H1 (cell line): ENCODE measurements around the gene CDH22. TPM values are rescaled to one million over a fixed set of nuclear protein-coding genes. Genes with fewer than 3 reads are reported as not detected.

Experiments used
- ASH2L ChIP-seq: fragments of 200-600, 300-600 bp; sonication (generic); IDR thresholded peaks from one replicate; pipeline ENCODE4 v1.7.1; 2017; ENCODE audit warnings: low read length
- CBX5 ChIP-seq: fragments of 300-800, 300-1000 bp; sonication (generic); IDR thresholded peaks from 2 replicates; pipeline ENCODE4 v1.7.1; 2016; ENCODE audit warnings: antibody characterized with exemption, low read length, low read depth
- CHD7 ChIP-seq: fragments of 300-600 bp; sonication (generic); IDR thresholded peaks from 2 replicates; pipeline ENCODE4 v1.7.1; 2012; ENCODE audit warnings: low read length, moderate library complexity, mild to moderate bottlenecking, inconsistent platforms; ENCODE audit not compliant: insufficient replicate concordance
- EZH2 ChIP-seq: fragments of 200-600 bp; sonication (generic); IDR thresholded peaks from 2 replicates; pipeline ENCODE4 v1.7.1; 2012; ENCODE audit warnings: low read depth, mild to moderate bottlenecking, moderate library complexity, low read length, inconsistent platforms; ENCODE audit not compliant: severe bottlenecking
- KDM5A ChIP-seq: fragments of 200-600 bp; IDR thresholded peaks from 2 replicates; pipeline ENCODE4 v1.7.1; 2012; ENCODE audit warnings: mild to moderate bottlenecking, low read length, inconsistent platforms, mixed read lengths
- MAFK ChIP-seq: IDR thresholded peaks from 2 replicates; pipeline ENCODE4 v1.6.1; 2012; ENCODE audit warnings: low read depth, mild to moderate bottlenecking, improper control_type of control experiment, low read length
- MAX ChIP-seq: IDR thresholded peaks from 2 replicates; pipeline ENCODE4 v1.6.1; 2012; ENCODE audit warnings: inconsistent platforms
- PHF8 ChIP-seq: fragments of 200-600 bp; sonication (generic); conservative IDR thresholded peaks from 2 replicates; pipeline ENCODE4 v1.7.1; 2012; ENCODE audit warnings: low read depth, mild to moderate bottlenecking, inconsistent platforms, low read length, moderate library complexity
- SP2 ChIP-seq: IDR thresholded peaks from 2 replicates; pipeline ENCODE4 v1.6.1; 2012; ENCODE audit warnings: mild to moderate bottlenecking, low read length, inconsistent platforms
- TAF7 ChIP-seq: optimal IDR thresholded peaks from 2 replicates; pipeline ENCODE3; 2011; ENCODE audit warnings: low read depth, mild to moderate bottlenecking, inconsistent platforms, low read length, moderate library complexity, borderline replicate concordance
- polyA plus RNA-seq, 7 experiments: library from polyadenylated mRNA; depleted of rRNA in 3 of 7; stranded (reverse) in 5 of 7; unstranded in 2 of 7; fragments of >200 nt in 5 of 7; fragments of 200-250 nt in 2 of 7; gene quantifications; 1 replicate in 5 of 7; 2 replicates in 1 of 7; 4 replicates in 1 of 7; pipeline versions ENCODE4 v1.2.1 to v1.2.3, GENCODE V29; 2011 to 2013; ENCODE audit warnings: missing spikeins in 2 of 7, mixed read lengths in 2 of 7
- total RNA-seq: library from RNA; stranded (reverse); fragmentation: NEBNext Ultra II Directional; extraction: Animal tissue kit (Norgen Biotek cat#: 25700); gene quantifications from 2 replicates; pipeline ENCODE4 v1.2.1, GENCODE V29; 2021

The CDH22 gene
- total and polyA plus RNA-seq, 2 of the 8 experiments (the other 6 are each of a cell fraction or from before 2014, with no cell fraction given), result 0.35 to 0.39 TPM

GRCh38 chr20:46356195-46357029 lies 48.1 kb upstream of the CDH22 start (continued):
- TF ChIP-seq CHD7 (no peak), MAFK (no peak), MAX (no peak), ASH2L (no peak), PHF8 (no peak), SP2 (no peak), KDM5A (no peak), CBX5 (no peak), TAF7 (no peak), EZH2 (no peak)
